GM20431 (cell line): ENCODE measurements around the gene SIN3A.
"Not testable (repeated sequence)": the region's sequence is repeated elsewhere in the genome, so short reads cannot be mapped to it uniquely, and the experiment has no call there.

Experiments
- in situ Hi-C: fragments of 300-500 bp; cut with MseI, MboI; formaldehyde crosslinking; loops from one replicate; pipeline ENCODE4 v1.15.0; 2020; ENCODE audit warnings: low sequenced_read_pairs; ENCODE audit not compliant: unreplicated experiment

Gene SIN3A

DNA sequence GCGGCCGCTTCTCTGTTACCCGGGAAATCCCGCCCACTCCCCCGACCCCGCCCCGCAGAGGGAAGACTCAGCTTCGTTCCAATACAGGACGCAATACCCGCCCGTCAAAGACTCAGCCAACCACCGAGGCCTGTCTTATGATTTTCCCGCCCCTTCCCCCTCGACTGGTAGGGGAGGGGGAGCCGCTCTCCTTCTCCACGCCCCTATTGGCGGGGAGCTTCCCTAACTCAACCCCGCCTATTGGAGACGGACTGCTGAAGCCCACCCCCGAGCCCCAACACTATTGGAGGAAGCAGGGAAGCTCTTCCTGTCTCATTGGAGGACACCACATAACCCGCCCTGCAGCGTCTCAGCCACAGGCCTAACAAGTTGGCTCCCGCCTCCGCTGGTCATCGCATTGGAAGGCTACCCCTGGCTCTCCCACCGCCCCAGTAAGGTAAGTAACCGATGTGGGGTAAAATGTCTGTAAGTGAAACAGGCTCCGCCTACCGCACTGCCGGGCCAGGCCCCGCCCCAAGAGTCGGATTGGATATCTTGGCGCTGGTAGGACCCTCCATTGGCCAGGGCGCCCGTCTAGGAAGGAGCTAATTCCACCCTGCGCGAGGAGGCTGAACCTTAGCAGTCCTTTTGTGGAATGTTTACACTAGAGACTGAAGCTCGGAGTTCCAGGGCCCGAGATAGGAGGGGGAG is at the start of gene SIN3A:
Gene SIN3A, minus strand, starts transcription at position 17 of the 690 bp plus-strand sequence. CDS start 21,315 bp downstream, outside the sequence.
- in situ Hi-C loops = no loop called here

DNA sequence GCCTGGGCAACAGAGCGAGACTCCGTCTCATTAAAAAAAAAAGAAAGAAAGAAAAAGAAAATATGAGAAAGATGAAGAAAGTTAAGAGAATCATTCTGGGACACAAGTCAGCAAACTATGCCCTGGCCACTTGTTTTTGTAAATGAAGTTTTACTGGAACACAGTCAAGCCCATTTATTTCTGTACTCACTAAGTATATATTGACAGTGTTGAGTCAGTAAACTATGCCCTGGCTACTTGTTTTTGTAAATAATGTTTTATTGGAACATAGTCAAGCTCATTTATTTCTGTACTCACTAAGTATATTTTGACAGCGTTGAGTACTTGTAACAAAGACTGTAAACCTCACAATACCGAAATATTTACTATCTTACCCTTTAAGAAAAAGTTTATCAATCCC is 42.2 kb upstream of the SIN3A start:
- in situ Hi-C loops = no loop called here

DNA sequence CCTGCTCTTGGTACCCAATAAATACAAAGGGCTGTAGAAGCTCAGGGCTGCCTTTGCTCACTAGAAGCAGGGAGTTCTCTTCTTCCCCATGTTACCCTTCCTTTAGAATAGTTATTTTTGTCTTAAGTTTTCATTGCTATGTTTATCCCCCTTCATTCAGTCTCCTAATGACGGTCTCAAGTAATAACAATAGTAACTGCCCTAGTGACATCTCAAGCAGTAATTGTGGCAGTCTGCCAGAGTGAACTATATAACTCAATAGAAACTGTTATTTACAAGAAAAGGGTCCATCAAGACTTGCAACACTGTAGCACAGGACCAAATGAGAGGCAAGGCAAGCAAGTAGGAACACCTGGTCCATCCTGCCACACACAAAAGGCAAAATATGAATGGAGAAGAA is 32.5 kb upstream of the SIN3A start:
- in situ Hi-C loops = no loop called here

DNA sequence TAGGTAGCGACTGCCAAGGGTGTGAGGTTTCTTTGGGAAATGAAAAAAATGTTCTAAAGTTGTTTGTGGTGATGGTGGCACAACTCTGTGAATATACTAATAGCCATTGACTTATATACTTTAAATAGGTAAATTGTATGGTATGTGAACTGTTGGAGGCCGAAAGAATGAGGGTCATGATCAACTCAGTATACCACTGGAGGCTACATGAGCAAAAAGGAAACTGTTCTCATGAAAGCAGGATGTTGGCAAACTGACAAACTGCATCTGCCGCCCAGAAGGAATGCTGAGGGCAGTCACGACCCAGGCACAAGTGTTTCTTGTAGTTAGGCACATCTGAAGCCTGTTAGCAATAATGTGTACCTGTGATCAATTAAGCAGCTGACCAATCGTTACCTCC is 32.1 kb upstream of the SIN3A start:
- in situ Hi-C loops = not testable (repeated sequence)

DNA sequence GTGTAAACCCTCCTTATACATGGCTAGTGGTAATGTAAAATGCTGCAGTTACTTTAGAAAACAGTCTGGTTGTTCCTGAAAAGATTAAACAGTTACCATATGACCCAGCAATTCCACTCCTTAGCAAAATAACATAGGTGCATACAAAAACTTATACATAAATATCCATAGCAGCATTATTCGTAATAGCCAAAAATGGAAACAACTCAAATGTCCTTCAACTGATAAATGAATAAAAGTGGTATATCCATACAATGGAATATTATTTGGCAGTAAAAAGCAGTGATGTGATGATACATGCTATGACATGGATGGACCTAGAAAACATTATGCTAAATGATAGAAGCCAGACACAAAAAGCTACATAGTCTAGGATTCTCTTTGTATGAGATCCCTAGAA is 31.6 kb upstream of the SIN3A start:
- in situ Hi-C loops = no loop called here

DNA sequence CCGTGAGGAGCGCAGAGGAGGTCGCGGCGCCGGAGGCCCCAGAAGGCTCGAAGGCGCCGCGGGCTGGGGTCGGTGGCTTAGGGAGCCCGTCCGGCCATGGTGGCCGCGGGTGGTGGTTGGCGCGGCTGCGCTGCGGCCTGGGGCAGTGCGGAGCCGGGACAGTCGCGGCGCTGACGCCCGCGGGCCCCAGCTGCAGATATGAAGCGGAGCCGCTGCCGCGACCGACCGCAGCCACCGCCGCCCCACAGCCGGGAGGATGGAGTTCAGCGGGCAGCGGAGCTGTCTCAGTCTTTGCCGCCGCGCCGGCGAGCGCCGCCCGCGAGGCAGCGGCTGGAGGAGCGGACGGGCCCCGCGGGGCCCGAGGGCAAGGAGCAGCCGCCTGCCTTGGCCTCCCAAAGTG is 29.0 kb upstream of the SIN3A start:
- in situ Hi-C loops = not testable (repeated sequence)

DNA sequence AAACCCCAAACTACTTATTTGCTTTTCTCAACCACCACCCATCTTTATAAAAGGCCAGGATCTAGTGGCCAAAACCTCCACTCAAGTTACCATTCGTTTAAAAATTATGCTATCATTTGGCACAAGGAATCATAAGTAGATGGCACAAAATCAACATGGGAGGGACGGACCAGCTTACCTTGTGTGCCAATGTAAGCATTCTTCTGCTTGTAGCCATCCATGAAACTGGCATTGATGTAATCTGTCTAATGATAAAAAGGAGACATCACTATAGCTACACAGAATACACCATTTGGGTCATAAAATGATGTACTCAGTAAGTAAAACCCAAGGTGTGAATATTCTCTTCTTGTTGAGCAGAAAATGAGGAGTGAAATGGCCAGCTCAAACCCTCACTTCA is 28.2 kb upstream of the SIN3A start:
- in situ Hi-C loops = no loop called here

DNA sequence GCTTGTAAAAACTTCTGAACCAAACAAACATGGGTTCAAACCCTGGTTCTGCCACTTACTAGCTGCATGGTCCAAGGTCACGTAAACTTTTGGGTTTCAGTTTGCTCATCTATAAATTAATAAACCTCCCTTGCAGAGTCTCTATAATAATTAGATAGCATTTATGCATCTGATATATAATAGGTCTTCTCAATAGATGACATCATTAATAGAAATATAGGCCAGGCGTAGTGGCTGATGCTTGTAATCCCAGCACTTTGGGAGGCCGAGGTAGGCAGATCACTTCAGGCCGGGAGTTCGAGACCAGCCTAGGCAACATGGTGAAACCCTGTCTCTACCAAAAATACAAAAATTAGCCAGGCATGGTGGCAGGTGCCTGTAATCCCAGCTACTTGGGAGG is 25.6 kb upstream of the SIN3A start:
- in situ Hi-C loops = not testable (repeated sequence)

DNA sequence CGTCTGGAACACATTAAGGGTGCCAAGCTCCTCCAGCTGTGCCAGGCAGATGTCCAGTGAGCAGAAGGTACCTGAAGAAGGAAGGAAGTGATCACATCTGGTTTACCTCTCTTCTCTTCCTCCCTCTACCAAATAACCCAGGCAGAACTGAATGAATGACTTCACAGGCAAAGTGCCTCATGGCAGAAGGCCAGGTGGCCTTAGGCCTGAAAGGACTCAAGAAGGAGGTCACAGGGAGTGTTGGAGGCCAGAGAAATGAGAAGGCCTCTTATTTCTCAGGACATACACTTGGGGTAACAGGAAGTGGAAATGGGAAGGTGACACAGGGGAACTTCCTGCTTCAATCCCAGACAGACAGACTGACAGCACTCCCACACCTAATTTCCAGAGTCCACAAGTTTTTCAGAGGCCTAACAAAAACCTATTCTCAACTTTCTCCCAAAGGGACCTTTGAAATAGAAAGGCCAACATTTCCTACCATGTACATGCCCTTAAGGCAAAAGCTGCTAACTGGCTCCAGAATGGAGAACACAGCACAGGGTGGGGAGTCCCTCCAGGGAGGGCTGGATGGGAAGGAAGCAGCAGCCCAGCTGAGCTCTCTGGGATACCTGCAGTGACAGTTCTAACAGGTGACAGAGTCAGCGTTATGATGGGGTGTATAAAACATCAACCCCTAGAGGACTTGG is 17.6 kb upstream of the SIN3A start:
- in situ Hi-C loops = no loop called here

DNA sequence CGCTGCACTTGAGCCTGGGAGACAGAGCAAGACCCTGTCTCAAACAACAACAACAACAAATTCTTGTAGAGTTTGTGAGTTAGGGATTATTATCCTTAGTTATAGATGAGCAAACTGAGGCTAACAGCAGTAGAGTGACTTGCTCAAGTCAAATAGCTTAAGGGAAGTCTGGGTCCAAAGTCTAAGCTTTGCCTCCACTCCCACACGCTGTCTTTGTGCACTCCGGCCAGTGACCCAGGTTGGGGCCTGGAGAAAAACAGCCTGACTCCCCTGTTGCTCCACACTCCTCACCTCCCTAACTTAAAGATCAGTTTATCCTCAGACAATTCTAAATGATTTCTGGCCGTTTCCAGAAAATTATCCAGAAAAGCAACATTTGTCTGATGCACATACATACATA is 9.2 kb upstream of the SIN3A start:
- in situ Hi-C loops = no loop called here

DNA sequence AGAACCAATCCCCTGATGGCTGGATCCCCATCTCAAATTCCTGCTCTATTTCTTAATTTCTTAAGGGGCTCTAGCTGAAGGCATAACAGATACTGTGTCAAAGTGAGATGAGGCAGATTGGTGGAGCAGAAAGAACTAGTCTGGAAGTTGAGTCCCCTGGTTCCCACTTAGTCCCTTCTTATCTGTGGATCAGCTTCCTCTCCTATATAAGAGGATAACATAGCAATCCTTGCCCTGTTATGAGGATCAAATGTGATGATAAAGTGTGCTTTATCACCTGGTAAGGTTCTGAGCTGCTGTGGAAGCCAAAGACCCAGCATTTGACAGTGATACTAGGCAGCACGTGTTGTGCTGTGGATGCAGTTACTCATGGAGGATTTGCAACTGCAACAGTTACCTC is 8.1 kb upstream of the SIN3A start:
- in situ Hi-C loops = no loop called here

DNA sequence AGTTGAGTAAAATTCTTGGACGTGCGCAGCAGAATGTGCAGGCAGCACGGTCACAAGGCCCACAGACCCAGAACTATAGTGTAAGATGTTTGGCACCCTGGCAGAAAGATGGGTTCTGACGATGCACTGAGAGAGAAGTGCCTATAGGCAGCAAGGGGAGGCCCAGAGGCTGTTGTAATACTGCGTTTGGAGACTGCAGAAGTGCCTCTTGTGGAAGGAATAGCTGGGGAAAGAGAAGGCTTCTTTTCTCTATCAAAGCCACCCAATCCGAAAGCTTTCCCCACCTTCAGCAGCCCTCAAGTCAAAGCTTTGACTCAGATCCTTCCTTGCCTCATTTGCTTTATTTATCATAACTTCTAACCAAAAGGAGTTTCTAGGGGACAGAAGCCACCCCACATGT is 5.2 kb upstream of the SIN3A start:
- in situ Hi-C loops = no loop called here

DNA sequence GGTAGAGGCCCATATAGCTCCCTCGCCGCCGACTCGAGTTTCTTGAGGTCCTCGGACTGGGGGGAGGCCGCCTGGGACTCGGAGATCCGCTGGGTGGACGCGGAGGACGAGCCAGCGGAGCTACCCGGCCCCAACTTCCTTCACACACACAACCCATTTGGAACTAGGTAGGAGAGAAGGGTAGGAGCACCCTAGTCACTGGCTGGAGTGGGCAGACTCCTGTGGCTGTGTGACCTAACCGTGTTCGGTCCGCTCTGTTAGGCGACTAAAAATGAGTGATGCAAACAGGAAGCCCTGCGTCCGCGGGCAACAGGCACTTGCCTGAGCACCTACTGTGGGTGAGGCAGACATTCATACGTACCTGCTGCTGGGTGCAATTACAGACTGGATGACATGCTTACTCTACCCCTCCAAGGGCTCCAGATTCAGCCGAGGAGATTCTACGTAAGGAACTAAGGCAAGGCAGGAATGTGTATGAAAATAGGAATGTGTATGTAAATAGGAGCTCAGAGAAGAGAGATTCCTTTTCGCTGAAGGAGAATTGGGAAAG is 4.6 kb upstream of the SIN3A start:
- in situ Hi-C loops = no loop called here

DNA sequence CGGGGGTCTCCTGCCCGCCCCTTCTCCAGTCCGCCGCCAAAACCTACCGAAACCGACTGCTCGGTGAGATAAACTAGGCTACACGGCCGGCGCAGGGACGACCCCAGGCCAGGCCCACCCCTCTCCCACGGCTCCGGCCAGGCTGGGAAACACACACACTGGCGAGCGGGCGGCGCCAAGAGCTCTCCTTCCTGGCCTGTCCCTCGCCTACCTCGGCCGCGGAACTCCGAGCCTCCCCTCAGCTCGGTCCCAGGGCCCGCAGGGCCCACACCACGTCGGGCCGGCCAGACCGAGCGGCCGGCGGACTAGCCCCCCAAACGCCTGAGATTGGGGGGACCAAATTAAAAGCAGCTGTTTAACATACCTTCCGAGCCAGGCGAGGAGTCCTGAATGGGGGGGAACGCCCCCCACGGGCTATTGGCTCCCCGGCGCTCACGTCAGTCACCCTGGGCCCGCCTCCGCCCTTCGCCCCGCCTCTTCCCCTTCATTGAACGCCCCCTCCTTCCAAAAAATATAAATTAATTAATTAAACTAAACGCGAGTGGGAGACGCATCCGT is 4.0 kb upstream of the SIN3A start:
- in situ Hi-C loops = no loop called here

DNA sequence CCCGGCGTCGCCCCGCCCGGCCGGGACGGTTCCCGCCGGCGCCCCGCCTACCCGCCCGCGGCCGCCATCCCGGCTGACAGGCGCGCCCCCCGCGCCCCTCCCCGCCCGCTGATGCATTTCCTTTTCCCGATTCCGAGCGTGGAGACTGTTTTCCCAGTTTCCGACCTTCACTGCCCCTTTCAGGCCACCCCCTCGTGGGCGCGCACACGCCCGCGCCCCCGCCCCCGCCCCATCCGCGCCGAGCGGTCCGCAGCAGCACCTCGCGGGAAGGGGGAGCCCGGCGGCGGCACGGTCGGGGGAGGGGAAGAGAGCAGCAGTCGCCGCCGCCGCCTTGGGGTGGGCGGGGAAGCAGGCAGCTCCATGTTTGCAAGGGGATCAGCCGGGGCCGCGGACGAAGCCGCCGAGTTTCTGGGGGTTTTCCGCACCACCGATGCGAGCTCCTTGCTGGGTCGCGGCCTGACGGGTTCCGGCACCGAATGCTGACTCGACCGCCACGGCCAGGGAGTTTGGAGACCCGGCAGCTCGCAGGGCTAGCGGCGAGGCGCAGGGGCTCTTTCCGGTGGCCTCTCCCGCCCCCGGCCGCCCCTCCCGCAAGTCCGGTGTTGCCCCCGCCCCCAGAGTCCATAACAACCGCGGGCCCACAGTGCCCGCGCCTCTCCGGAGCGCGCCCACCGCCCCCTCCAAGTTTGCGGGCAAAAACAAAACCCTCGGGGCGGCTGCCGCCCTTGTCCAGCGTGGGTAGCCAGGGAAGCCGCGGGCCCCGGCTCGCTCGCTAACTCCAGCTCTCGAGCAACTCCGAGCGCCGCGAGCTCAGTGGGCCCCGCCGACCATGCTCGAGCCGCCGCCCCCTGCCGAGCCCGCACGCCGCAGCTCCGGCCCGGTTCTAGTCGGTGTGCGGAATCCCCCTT is 3.2 kb upstream of the SIN3A start:
- in situ Hi-C loops = no loop called here

DNA sequence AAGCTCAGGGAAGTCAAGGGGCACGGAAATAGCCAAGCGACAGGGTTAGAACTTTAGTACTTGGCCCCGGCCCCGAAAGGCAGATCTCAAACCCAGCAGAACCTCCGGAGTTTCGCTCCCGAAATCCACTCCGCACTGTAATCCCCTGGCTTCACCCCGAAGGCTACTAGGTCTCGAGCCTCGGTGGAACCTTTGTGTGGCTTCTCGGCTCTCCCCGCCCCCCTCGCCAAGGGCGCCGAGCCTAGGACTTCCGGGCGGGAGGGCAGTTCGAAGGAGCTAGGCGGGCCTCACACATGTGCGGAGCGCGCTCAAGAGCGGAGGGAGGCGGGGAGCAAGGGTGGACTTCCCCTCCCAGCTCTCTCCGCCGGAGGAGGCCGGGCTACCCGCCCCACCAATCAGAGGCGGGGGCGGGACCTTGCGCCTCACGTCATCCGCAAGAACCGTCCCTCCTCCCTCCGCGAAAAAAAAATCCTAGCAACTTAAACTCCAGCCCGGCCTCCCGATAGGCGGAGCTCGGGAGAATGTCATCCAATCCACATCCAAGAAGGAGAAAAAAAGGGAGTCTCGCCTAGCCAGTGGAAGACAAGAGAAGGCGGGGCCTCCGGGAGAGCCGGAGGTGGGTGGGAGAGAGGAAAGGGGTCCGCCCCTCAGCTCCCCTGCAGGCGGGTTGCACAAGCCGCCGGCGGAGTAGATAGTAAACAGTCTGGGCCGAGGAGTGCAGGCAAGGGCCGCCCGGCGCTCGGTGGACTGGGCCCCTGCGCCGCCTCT is 2.4 kb upstream of the SIN3A start:
- in situ Hi-C loops = no loop called here

DNA sequence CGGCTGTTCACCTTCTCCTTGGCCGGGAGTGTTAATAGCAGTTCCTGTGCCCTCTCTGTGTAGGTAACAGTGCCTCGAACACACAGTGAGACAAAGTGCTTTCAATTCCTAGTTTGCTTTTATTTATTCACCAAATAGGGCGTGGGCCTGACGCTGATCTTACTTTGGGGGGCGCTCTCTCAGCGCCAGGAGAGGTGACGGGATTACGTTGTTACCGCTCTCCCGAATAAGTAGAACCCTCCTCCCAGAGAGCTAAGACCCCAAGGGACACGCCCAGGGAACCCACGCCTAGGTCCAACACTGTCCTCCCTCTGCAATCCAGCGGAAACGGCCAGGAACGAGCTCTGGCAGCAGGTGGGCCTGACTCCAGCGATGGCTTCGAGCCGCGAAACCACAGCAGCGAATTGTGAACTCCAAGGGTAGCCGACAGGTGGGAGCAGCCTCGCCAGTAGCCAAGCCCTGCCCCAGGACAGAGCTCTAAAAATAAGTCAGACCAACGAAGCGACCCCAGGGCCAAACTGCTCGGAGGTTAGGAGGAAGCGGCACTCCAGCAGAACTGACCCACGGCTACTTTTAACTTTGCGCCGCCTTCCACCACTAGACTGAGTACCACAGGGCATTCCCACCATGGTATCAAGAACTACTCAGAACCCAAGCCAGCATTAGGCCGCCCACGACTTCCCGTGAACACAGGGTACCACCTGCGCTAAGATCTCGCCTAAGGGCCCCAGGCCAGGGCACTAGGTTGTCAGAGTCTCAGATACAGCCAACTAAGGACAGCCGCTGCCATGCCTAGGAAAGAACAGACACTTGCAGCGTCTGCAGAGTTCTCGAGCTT is 1.6 kb upstream of the SIN3A start:
- in situ Hi-C loops = no loop called here

DNA sequence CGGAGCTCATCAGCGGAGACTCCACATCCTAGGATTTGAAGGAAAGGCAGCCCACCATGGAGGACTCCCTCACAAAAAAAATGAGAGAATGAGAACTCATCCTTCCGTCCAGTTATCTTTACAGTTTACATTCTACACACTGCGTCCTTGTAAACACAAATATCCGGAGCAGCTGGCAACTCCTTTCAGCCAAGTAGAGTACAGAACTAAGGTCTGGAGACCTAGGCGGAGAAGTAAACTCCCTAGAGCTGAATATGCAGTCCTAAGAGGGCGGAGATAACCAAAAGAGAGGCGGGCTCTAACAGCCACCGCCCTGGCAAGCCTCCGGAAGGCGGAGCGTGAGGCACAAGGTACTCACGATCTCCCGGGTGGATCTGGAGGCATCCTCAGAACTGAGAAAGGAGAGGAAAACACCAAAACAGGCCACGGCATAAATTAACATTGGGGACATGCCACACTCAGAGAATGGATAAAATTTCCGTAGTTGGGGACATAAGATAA is 924 bp upstream of the SIN3A start:
- in situ Hi-C loops = no loop called here
